H1 (cell line): ENCODE measurements around the gene ASB13. TPM values are rescaled to one million over a fixed set of nuclear protein-coding genes. Genes with fewer than 3 reads are reported as not detected.

Source experiments
- CTCF ChIA-PET: fragments of 300-600 bp; sonication (Branson Sonifier 250); formaldehyde crosslinking; loops from one replicate; lab custom pipeline; 2021; ENCODE audit not compliant: partially characterized antibody; lab: Charles Lee
- POLR2A ChIA-PET: fragments of 300-600 bp; sonication (Branson Sonifier 250); formaldehyde crosslinking; loops from one replicate; lab custom pipeline; 2021; ENCODE audit warnings: inconsistent platforms; ENCODE audit not compliant: partially characterized antibody; lab: Charles Lee
- DNase-seq, 2 experiments: peaks; one replicate each; pipeline versions ENCODE4 v3.0.0 to v3.0.0-alpha.2; 2010 to 2022; ENCODE audit warnings: low spot score in 2 of 2, low read depth in 1 of 2, mixed read lengths in 1 of 2
- FAIRE-seq: peaks from 2 replicates; lab custom pipeline; 2011; peaks lifted over from hg19 to GRCh38; lab: Jason Lieb, UNC
- H2AFZ ChIP-seq: 2 replicates; pipeline ENCODE4 v1.8.1; 2012; ENCODE audit warnings: low read length, inconsistent platforms
- H2AK5ac ChIP-seq: 2 replicates; pipeline ENCODE4 v1.6.1; 2013; ENCODE audit warnings: low read depth, low read length
- H2BK120ac ChIP-seq: replicated peaks from 2 replicates; pipeline ENCODE3; 2013; ENCODE audit warnings: low read depth, low read length, inconsistent platforms
- H2BK12ac ChIP-seq: 2 replicates; pipeline ENCODE4 v1.6.1; 2013; ENCODE audit warnings: low read depth, low read length
- H2BK15ac ChIP-seq: 2 replicates; pipeline ENCODE4 v1.6.1; 2013; ENCODE audit warnings: low read length
- H2BK20ac ChIP-seq: 2 replicates; pipeline ENCODE4 v1.6.1; 2013; ENCODE audit warnings: low read length
- H2BK5ac ChIP-seq: 2 replicates; pipeline ENCODE4 v1.6.1; 2013; ENCODE audit warnings: low read depth, low read length
- H3K14ac ChIP-seq: 2 replicates; pipeline ENCODE4 v1.6.1; 2013; ENCODE audit warnings: inconsistent platforms; ENCODE audit not compliant: insufficient read length
- H3K18ac ChIP-seq: 2 replicates; pipeline ENCODE4 v1.6.1; 2013; ENCODE audit warnings: low read length; ENCODE audit errors: extremely low read depth
- H3K23ac ChIP-seq: 2 replicates; pipeline ENCODE4 v1.6.1; 2013; ENCODE audit warnings: inconsistent platforms; ENCODE audit not compliant: insufficient read length
- H3K23me2 ChIP-seq: 2 replicates; pipeline ENCODE4 v1.6.1; 2013; ENCODE audit warnings: low read depth, low read length
- H3K27ac ChIP-seq: 2 replicates; pipeline ENCODE4 v1.6.1; 2011; ENCODE audit warnings: low read depth, low read length, inconsistent platforms
- H3K27me3 ChIP-seq, 4 experiments: replicated peaks in 1 of 4; 1 replicate in 1 of 4; 2 replicates in 3 of 4; pipeline versions ENCODE4 v1.6.1 to v1.8.1; 2011 to 2013; ENCODE audit warnings: low read length in 3 of 4, mild to moderate bottlenecking in 3 of 4, inconsistent platforms in 2 of 4, mixed read lengths in 2 of 4, moderate library complexity in 1 of 4; ENCODE audit not compliant: control insufficient read depth in 3 of 4, insufficient read depth in 3 of 4; ENCODE audit errors: extremely low read depth in 1 of 4
- H3K36me3 ChIP-seq, 4 experiments: 2 replicates each; pipeline versions ENCODE4 v1.6.1 to v1.8.1; 2011 to 2013; ENCODE audit warnings: mild to moderate bottlenecking in 4 of 4, low read length in 3 of 4, moderate library complexity in 2 of 4, control low read depth in 1 of 4, inconsistent platforms in 1 of 4; ENCODE audit not compliant: insufficient read depth in 4 of 4, control insufficient read depth in 2 of 4
- H3K4ac ChIP-seq: replicated peaks from 2 replicates; pipeline ENCODE3; 2013; ENCODE audit warnings: low read length, low read depth, mixed read lengths, inconsistent platforms; ENCODE audit not compliant: insufficient read length
- H3K4me1 ChIP-seq, 4 experiments: replicated peaks in 1 of 4; 1 replicate in 1 of 4; 2 replicates in 3 of 4; pipeline versions ENCODE4 v1.6.1 to v1.8.1; 2011 to 2013; ENCODE audit warnings: low read length in 3 of 4, inconsistent platforms in 2 of 4, mixed read lengths in 1 of 4; ENCODE audit not compliant: insufficient read depth in 4 of 4, control insufficient read depth in 3 of 4
- H3K4me2 ChIP-seq, 2 experiments: 2 replicates each; pipeline versions ENCODE4 v1.6.1 to v1.8.1; 2011 to 2013; ENCODE audit warnings: low read depth in 2 of 2, low read length in 2 of 2, control low read depth in 1 of 2, inconsistent platforms in 1 of 2, mild to moderate bottlenecking in 1 of 2; ENCODE audit not compliant: insufficient read depth in 1 of 2
- H3K4me3 ChIP-seq, 4 experiments: fragments of 200-600, 300-600 bp in 1 of 4; sonication (generic), shearing (Covaris generic), sonication (Bioruptor Twin) in 1 of 4; 2 replicates each; pipeline versions ENCODE4 v1.5.1 to v1.8.1; 2011 to 2016; ENCODE audit warnings: low read length in 4 of 4, low read depth in 3 of 4, control low read depth in 2 of 4, inconsistent platforms in 2 of 4, mild to moderate bottlenecking in 2 of 4, mixed read lengths in 1 of 4, moderate library complexity in 1 of 4; ENCODE audit not compliant: insufficient read depth in 2 of 4; ENCODE audit errors: extremely low read depth in 1 of 4
- H3K56ac ChIP-seq: replicated peaks from 2 replicates; pipeline ENCODE3; 2013; ENCODE audit warnings: low read depth, mild to moderate bottlenecking, mixed read lengths, low read length, inconsistent platforms; ENCODE audit not compliant: insufficient read length
- H3K79me1 ChIP-seq: 2 replicates; pipeline ENCODE4 v1.6.1; 2013; ENCODE audit warnings: low read depth, low read length, control low read depth
- H3K79me2 ChIP-seq, 2 experiments: 2 replicates each; pipeline versions ENCODE4 v1.6.1 to v1.8.1; 2012 to 2013; ENCODE audit warnings: low read length in 2 of 2, mild to moderate bottlenecking in 2 of 2, inconsistent platforms in 1 of 2; ENCODE audit not compliant: insufficient read depth in 2 of 2, control insufficient read depth in 1 of 2
- H3K9ac ChIP-seq, 4 experiments: replicated peaks in 1 of 4; 1 replicate in 1 of 4; 2 replicates in 3 of 4; pipeline versions ENCODE4 v1.6.1 to v1.8.1; 2011 to 2013; ENCODE audit warnings: low read depth in 3 of 4, low read length in 3 of 4, control low read depth in 2 of 4, mild to moderate bottlenecking in 2 of 4, moderate library complexity in 2 of 4, inconsistent platforms in 1 of 4; ENCODE audit errors: extremely low read depth in 1 of 4
- H3K9me3 ChIP-seq, 2 experiments: 2 replicates each; pipeline versions ENCODE4 v1.6.1 to v1.8.1; 2012 to 2013; ENCODE audit warnings: mild to moderate bottlenecking in 2 of 2, moderate library complexity in 2 of 2, control low read depth in 1 of 2, inconsistent platforms in 1 of 2, low read depth in 1 of 2, low read length in 1 of 2, mixed read lengths in 1 of 2; ENCODE audit not compliant: insufficient read depth in 2 of 2
- H4K20me1 ChIP-seq, 2 experiments: replicated peaks in 1 of 2; 2 replicates each; pipeline versions ENCODE3 to v1.8.1; 2011 to 2013; ENCODE audit warnings: inconsistent platforms in 2 of 2, low read length in 2 of 2, mild to moderate bottlenecking in 1 of 2; ENCODE audit not compliant: insufficient read depth in 2 of 2, control insufficient read depth in 1 of 2
- H4K5ac ChIP-seq: 2 replicates; pipeline ENCODE4 v1.6.1; 2013; ENCODE audit warnings: low read length, low read depth, mixed read lengths, inconsistent platforms; ENCODE audit not compliant: insufficient read length
- H4K8ac ChIP-seq: 2 replicates; pipeline ENCODE4 v1.8.0; 2013; ENCODE audit warnings: mild to moderate bottlenecking, moderate library complexity, low read length, inconsistent platforms; ENCODE audit not compliant: insufficient read depth; ENCODE audit errors: extremely low read depth
- H4K91ac ChIP-seq: replicated peaks from 2 replicates; pipeline ENCODE3; 2013; ENCODE audit warnings: low read length, mixed read lengths, inconsistent platforms; ENCODE audit not compliant: insufficient read length
- EGR1 ChIP-seq: IDR thresholded peaks from 2 replicates; pipeline ENCODE4 v1.6.1; 2011; ENCODE audit warnings: low read depth, low read length, borderline replicate concordance
- WGBS, 2 experiments: shearing (Covaris generic) in 1 of 2; methylation state at CpG; one replicate each; pipeline versions ENCODE4 v1.1.6 to v1.1.7; 2013 to 2015; ENCODE audit warnings: low lambda C conversion rate in 2 of 2, mixed read lengths in 2 of 2, inconsistent platforms in 1 of 2, low coverage in 1 of 2, missing lambda C conversion rate in 1 of 2; ENCODE audit not compliant: insufficient replicate concordance in 2 of 2, insufficient coverage in 1 of 2, insufficient read length in 1 of 2; ENCODE audit errors: extremely low coverage in 1 of 2, missing lambda C conversion rate in 1 of 2; 5-methylcytosine and 5-hydroxymethylcytosine counted together
- polyA plus RNA-seq, 7 experiments: library from polyadenylated mRNA; depleted of rRNA in 3 of 7; stranded (reverse) in 5 of 7; unstranded in 2 of 7; fragments of >200 nt in 5 of 7; fragments of 200-250 nt in 2 of 7; gene quantifications; 1 replicate in 5 of 7; 2 replicates in 1 of 7; 4 replicates in 1 of 7; pipeline versions ENCODE4 v1.2.1 to v1.2.3, GENCODE V29; 2011 to 2013; ENCODE audit warnings: missing spikeins in 2 of 7, mixed read lengths in 2 of 7
- total RNA-seq: library from RNA; stranded (reverse); fragmentation: NEBNext Ultra II Directional; extraction: Animal tissue kit (Norgen Biotek cat#: 25700); gene quantifications from 2 replicates; pipeline ENCODE4 v1.2.1, GENCODE V29; 2021

The ASB13 gene
- total and polyA plus RNA-seq, 2 of the 8 experiments (the other 6 are each of a cell fraction or from before 2014, with no cell fraction given), result 12.3 to 20.2 TPM

DNA sequence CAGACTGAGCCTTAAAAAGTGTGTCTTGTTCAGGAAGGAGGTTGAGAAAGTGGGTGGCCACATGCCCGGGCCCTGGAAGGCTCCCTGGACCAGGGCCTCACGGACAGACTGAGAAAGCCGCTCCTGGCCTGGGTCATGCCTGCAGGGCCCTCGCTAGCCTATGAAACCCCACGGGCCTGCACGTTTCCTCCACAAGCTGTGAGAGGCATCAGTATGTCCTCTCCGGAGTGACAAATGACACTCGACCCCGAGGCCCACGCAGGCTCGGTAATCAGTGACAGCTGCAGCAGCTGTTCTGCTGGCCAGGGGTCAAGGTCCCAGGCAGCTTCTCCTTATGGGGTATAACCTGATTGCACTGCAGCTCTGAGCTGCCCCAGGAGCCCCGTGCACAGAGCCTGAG, 47.6 kb downstream of the ASB13 start:
- H3K23ac ChIP-seq, result no peak overlapping the region
- no peak overlapping the region for H2BK20ac ChIP-seq
- 87% methylated on average over 12 of the region's 12 CpGs; no CpG with 5 or more reads in 1 of the 2 experiments for WGBS, 2 experiments
- no peak for DNase-seq
- no peak overlapping the region for H2BK120ac ChIP-seq
- no peaks in the 10 kb centered on the region for H3K9me3 ChIP-seq
- POLR2A ChIA-PET, result interaction anchor here (1.1 to 1.4 kb wide), 2 partner anchors 17 to 172 kb away, joined by 3 read pairs; no protein-coding TSS in a partner anchor
- no peaks in the 10 kb centered on the region for H3K23me2 ChIP-seq
- CTCF ChIA-PET, result interaction anchor here (0.6 to 14.0 kb wide), 9 partner anchors 9 to 529 kb away, joined by 3 to 200 read pairs (median 3); no protein-coding TSS in a partner anchor
- no peak overlapping the region for H2AK5ac ChIP-seq
- no peaks in the 10 kb centered on the region; a peak in 1 of 7 replicates for H3K4me1 ChIP-seq
- no peak overlapping the region for H2AFZ ChIP-seq
- no peak overlapping the region for H4K5ac ChIP-seq
- H4K20me1 ChIP-seq, result no peaks in the 10 kb centered on the region
- H4K91ac ChIP-seq, result no peak overlapping the region
- H3K36me3 ChIP-seq, result no peaks in the 10 kb centered on the region
- no peak overlapping the region for H3K4ac ChIP-seq
- H2BK12ac ChIP-seq, result no peak overlapping the region
- no peak for TF ChIP-seq EGR1
- TF ChIP-seq, all 59 proteins: peak for 0
- no peak overlapping the region for H3K14ac ChIP-seq
- no peak overlapping the region for H3K4me3 ChIP-seq
- H4K8ac ChIP-seq, result no peak overlapping the region
- no peaks in the 10 kb centered on the region for H3K27me3 ChIP-seq
- no peak overlapping the region for H3K56ac ChIP-seq
- H3K9ac ChIP-seq, result no peak overlapping the region
- H3K79me1 ChIP-seq, result no peaks in the 10 kb centered on the region
- H3K18ac ChIP-seq, result no peak overlapping the region
- H3K4me2 ChIP-seq, result no peak overlapping the region
- no peak overlapping the region for H2BK15ac ChIP-seq
- no peak for FAIRE-seq
- no peak overlapping the region for H3K27ac ChIP-seq
- H2BK5ac ChIP-seq, result no peak overlapping the region
- no peaks in the 10 kb centered on the region for H3K79me2 ChIP-seq
